GM19099 (cell line): ENCODE data around the gene ST6GALNAC2.

ENCODE experiments used
- POLR2A ChIP-seq: IDR thresholded peaks from 3 replicates; pipeline ENCODE4 v1.6.1; 2011; ENCODE audit warnings: low read depth; ENCODE audit not compliant: insufficient read length; ENCODE audit errors: extremely low read depth

Gene ST6GALNAC2

DNA sequence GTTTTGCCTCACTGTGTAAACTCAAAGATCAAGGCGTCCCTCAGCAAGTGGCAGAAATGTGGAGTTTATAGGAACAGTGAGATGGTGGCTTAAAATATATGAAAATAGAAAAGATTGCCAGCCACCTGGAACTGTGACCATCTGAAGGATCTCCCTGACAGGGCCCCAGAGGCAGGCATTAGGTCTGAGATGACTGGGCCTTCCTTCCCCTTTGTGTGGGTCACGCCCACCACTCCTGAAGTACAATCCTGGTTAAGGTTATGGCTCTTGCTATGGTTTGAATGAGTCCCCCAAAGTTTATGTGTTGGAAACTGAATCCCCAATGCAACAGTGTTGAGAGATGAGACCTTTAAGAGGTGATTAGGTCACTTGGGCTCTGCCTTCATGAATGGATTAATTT, 6.4 kb downstream of the ST6GALNAC2 start:
- no peak for TF ChIP-seq POLR2A

DNA sequence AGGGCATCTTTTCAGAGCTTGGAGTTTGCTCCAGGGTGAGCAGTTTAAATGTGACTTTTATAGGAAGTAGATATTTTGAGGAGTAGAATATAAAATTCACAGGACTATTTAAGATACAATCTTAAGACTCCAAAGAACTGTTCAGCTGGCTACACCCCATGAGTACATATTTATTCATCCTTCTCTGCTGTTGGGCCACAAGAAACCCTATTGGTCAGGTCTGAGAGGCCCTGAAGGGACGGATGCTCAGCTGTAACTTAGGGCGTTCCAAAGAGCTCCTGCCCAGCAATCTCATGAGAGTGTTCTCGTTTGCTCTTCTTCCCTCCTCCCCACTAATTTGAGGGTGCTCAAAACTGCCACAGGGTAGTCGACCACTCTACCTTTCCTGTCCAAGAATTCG, 7.3 kb downstream of the ST6GALNAC2 start:
- TF ChIP-seq POLR2A: no peak

DNA sequence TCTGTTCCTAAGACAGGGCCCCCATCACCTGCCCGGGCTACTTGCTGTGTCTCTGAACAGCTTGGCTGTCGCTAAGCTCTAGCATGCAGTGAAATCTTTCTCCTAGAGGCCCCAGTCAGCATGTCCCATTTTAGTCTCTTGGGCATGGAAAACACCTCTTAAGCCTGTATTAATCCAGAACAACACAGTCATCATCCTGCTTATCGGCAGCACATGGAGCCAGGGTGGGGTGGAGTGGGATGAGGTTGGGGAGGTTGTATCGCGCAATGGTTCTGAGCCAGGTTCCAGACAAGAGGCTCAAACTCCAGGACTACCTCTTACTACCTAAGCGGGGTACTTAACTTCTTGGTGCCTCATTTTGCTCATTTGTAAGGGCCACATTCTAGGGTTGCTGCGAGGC, 7.8 kb downstream of the ST6GALNAC2 start:
- TF ChIP-seq POLR2A: no peak

GRCh38 chr17:76576189-76576588, 9.5 kb downstream of the ST6GALNAC2 start:
- TF ChIP-seq POLR2A: no peak

DNA sequence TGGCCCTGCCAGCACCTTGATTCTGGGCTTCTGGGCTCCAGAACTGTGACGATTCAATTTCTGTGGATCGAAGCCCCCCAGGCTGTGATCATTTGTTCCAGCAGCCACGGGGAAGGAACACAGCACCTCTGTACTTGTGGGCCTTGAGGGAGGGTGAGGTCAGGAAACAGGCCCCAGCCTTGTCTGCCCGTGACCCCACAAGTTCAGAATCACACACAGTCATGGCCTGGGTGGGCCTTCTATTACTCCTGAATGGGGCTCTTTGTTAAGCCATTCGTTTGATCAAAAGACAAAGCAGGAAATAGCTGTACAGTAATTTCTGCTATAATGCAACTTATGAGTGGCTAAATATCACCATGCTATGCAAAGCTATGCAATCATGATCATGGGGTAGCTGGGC, 10.1 kb downstream of the ST6GALNAC2 start:
- TF ChIP-seq POLR2A: no peak

DNA sequence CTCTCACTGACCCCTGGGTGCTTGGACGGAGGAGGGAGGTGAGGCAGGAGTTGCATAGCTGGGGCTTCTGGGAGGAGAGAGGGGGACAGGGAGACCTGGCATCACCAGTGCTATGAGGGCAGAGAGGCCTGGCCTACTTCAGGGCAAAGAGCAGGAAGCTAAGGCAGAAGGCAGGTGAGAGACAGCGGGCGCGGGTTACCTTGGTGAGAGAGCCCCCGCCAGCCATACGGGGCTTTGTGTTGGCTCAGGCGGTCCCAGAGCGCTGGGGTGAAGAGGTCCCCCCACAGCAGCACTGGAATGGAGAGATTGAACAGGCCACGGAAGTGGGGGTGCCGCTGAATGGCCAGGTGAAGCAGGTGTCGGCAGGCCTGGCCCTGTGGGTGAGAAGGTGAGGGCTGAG, 11.5 kb downstream of the ST6GALNAC2 start:
- no peak for TF ChIP-seq POLR2A

- TF ChIP-seq POLR2A: no peak
Measured at GRCh38 chr17:76573096-76573495, 12.6 kb downstream of the ST6GALNAC2 start.

- no peak for TF ChIP-seq POLR2A
Measured at GRCh38 chr17:76572201-76572910, 13.3 kb downstream of the ST6GALNAC2 start.

- TF ChIP-seq POLR2A: no peak
Measured at GRCh38 chr17:76570877-76571471, 14.7 kb downstream of the ST6GALNAC2 start.

GRCh38 chr17:76570457-76570856, 15.2 kb downstream of the ST6GALNAC2 start:
- no peak for TF ChIP-seq POLR2A

GRCh38 chr17:76569607-76570279, 15.9 kb downstream of the ST6GALNAC2 start:
- no peak for TF ChIP-seq POLR2A

GRCh38 chr17:76568811-76569221, 16.8 kb downstream of the ST6GALNAC2 start:
- TF ChIP-seq POLR2A: no peak

DNA sequence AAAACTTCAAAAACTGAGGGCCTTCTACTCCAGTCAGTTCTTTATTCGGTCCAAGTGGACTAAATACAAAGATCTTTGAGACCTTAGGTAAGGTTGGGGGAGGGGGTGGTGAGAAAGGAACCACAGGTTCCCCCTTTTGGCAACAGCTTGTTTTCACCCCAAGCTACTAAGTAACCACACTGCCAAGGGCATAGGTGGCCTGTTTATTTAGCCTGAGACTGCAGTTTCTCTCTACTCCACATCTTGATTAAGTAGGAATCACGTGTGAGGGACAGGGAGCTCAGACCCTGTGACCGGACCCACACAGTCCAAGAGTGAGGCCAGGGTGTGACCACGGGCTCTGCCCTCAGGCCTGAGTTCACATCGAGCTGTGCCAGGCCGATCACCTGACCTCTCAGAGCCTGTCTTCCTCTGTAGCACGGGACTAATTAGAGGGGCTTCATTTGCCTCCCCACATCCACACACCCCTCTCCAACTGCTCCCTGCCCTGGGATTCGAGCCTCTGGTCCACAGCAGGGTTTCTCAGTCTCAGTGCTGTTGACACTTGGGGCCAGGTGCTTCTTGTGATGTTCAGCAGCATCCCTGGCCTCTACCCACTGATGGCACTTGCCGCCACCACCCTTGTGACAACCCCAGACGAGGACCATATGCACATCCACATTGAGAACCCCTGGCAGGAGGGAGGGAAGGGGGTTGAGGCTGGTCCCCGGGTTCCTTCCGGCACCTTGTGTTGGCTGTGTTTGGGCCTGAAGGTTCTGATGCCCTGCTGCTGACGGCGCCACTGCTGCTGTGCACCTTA, 17.8 kb downstream of the ST6GALNAC2 start:
- no peak for TF ChIP-seq POLR2A

DNA sequence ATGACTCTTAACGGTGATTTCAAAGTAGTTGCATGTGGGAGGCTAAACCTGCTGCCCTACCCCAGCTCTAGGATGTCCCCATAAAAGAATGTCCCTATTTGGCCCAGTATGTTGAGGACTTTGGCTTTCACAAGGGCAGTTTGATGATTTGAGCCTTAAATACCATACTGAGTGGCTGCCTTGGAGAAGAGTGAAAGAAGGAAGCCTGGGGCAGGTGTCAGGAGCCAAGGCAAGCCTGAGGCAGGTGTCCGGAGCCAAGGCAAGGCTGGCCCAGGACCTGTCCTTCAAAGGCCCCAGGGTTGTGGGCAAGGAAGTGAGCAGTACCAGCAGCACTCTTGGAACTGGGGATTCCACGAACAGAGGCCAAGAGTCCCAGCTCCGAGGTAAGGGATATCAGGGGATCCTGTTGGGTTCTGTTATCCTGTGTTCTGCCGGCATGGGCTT, 18.6 kb downstream of the ST6GALNAC2 start:
- TF ChIP-seq POLR2A: no peak

DNA sequence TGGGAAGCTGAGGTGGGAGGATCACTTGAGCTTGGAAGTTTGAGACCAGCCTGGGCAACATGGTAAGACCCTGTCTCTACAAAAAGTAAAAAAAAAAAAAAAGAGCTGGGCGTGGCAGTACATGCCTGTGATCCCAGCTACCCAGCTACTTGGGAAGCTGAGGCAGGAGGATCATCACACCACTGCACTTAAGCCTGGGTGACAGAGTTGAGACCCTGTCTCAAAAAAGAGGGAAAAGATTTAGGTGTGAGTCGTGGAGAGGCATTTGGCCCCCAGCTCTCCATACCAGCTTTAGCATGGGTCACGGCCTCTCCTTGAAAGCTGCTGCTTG, 19.1 kb downstream of the ST6GALNAC2 start:
- TF ChIP-seq POLR2A: no peak
